RWPE2 (cell line): ENCODE data around the gene EXOSC3.
"Not testable (repeated sequence)": the region's sequence is repeated elsewhere in the genome, so short reads cannot be mapped to it uniquely, and the experiment has no call there.

Experiments used
- ATAC-seq: fragments of 200-7000 bp; cut with Tn5 transposase; 3 replicates; pipeline ENCODE4 v1.9.1; 2021; ENCODE audit warnings: low read depth
- DNase-seq: peaks from one replicate; pipeline ENCODE4 v3.0.0-alpha.2; 2020; ENCODE audit warnings: low spot score
- H3K27ac ChIP-seq: fragments of 450-650 bp; 2 replicates; pipeline ENCODE4 v1.5.1; 2017; ENCODE audit warnings: mild to moderate bottlenecking; ENCODE audit not compliant: poor library complexity, severe bottlenecking
- H3K27me3 ChIP-seq: fragments of 250-450 bp; sonication (Bioruptor Pico); 2 replicates; pipeline ENCODE4 v1.5.1; 2021; ENCODE audit warnings: mild to moderate bottlenecking, moderate library complexity; ENCODE audit not compliant: insufficient read depth, poor library complexity, severe bottlenecking
- H3K36me3 ChIP-seq: fragments of 250-450 bp; sonication (Bioruptor Pico); 2 replicates; pipeline ENCODE4 v1.5.1; 2020; ENCODE audit warnings: low read depth, mild to moderate bottlenecking, moderate library complexity
- H3K4me1 ChIP-seq: fragments of 250-450 bp; sonication (Bioruptor Pico); 2 replicates; pipeline ENCODE4 v1.5.1; 2021; ENCODE audit warnings: mild to moderate bottlenecking, moderate library complexity; ENCODE audit not compliant: insufficient read depth, poor library complexity, severe bottlenecking
- H3K4me3 ChIP-seq: fragments of 250-450 bp; sonication (Bioruptor Pico); 2 replicates; pipeline ENCODE4 v1.5.1; 2021; ENCODE audit warnings: mild to moderate bottlenecking, moderate library complexity; ENCODE audit not compliant: severe bottlenecking
- H3K9me3 ChIP-seq: fragments of 250-450 bp; sonication (Bioruptor Pico); 2 replicates; pipeline ENCODE4 v1.5.1; 2021; ENCODE audit warnings: mild to moderate bottlenecking, moderate library complexity; ENCODE audit not compliant: severe bottlenecking
- CTCF ChIP-seq: fragments of 450-650 bp; IDR thresholded peaks from one replicate; pipeline ENCODE4 v1.5.1; 2017; ENCODE audit warnings: mild to moderate bottlenecking, moderate library complexity; ENCODE audit not compliant: poor library complexity, severe bottlenecking

The EXOSC3 gene

GRCh38 chr9:37776328-37776727, 8.5 kb downstream of the EXOSC3 start:
- Histone ChIP-seq H3K9me3 (no peaks in the 10 kb centered on the region), H3K36me3 (peaks cover 87% of the 10 kb centered on the region), H3K4me1 (no peaks in the 10 kb centered on the region), H3K4me3 (no peak overlapping the region), H3K27me3 (no peaks in the 10 kb centered on the region), H3K27ac (no peak overlapping the region)
- DNase-seq, result no peak
- ATAC-seq, result peak; percentile 79; the same call in 2 of the 3 replicates
- no peak for TF ChIP-seq CTCF

GRCh38 chr9:37775216-37775919, 9.5 kb downstream of the EXOSC3 start:
- no peaks in the 10 kb centered on the region for H3K4me1 ChIP-seq
- DNase-seq (no peak), ATAC-seq (no peak)
- TF ChIP-seq CTCF, result no peak
- H3K9me3 ChIP-seq, result no peaks in the 10 kb centered on the region
- H3K27me3 ChIP-seq, result no peaks in the 10 kb centered on the region
- H3K36me3 ChIP-seq, result peaks cover 87% of the 10 kb centered on the region
- H3K4me3 ChIP-seq, result no peak overlapping the region
- H3K27ac ChIP-seq, result no peak overlapping the region

GRCh38 chr9:37769995-37770394, 14.9 kb downstream of the EXOSC3 start:
- TF ChIP-seq CTCF, result no peak
- H3K36me3 ChIP-seq, result peaks cover 57% of the 10 kb centered on the region
- H3K9me3 ChIP-seq, result no peaks in the 10 kb centered on the region
- no peak for ATAC-seq
- no peak overlapping the region for H3K4me3 ChIP-seq
- no peak overlapping the region for H3K27ac ChIP-seq
- no peak for DNase-seq
- no peaks in the 10 kb centered on the region for H3K4me1 ChIP-seq
- H3K27me3 ChIP-seq, result no peaks in the 10 kb centered on the region

GRCh38 chr9:37769306-37769705, 15.6 kb downstream of the EXOSC3 start:
- no peak for TF ChIP-seq CTCF
- no peaks in the 10 kb centered on the region for H3K9me3 ChIP-seq
- H3K36me3 ChIP-seq, result peaks cover 50% of the 10 kb centered on the region
- H3K27ac ChIP-seq, result no peak overlapping the region
- ATAC-seq, result no peak
- H3K4me3 ChIP-seq, result no peak overlapping the region
- H3K4me1 ChIP-seq, result no peaks in the 10 kb centered on the region
- DNase-seq, result no peak
- H3K27me3 ChIP-seq, result no peaks in the 10 kb centered on the region

- not testable (repeated sequence) for H3K9me3 ChIP-seq, H3K27me3 ChIP-seq, ATAC-seq, H3K4me3 ChIP-seq, H3K27ac ChIP-seq, DNase-seq, H3K4me1 ChIP-seq
- H3K36me3 ChIP-seq, result peaks cover 29% of the 10 kb centered on the region
Measured at GRCh38 chr9:37765263-37765662, 19.6 kb downstream of the EXOSC3 start.
